H9 (cell line): ENCODE data around the gene RNASEH2B. TPM values are rescaled to one million over a fixed set of nuclear protein-coding genes. Genes with fewer than 3 reads are reported as not detected.

Experiments
- DNase-seq: peaks from one replicate; pipeline ENCODE4 v3.0.0-alpha.2; 2017
- H2AFZ ChIP-seq: one replicate; pipeline ENCODE4 v1.6.1; 2013; ENCODE audit warnings: mild to moderate bottlenecking, low read length, control low read depth, moderate library complexity
- H2AK5ac ChIP-seq: 2 replicates; pipeline ENCODE4 v1.6.1; 2013; ENCODE audit warnings: low read length, control low read depth, mixed read lengths; ENCODE audit not compliant: insufficient read length
- H2BK120ac ChIP-seq: one replicate; pipeline ENCODE4 v1.6.1; 2013; ENCODE audit warnings: low read depth, mild to moderate bottlenecking, low read length, control low read depth, inconsistent platforms; ENCODE audit not compliant: poor library complexity, severe bottlenecking
- H2BK12ac ChIP-seq: 2 replicates; pipeline ENCODE4 v1.6.1; 2013; ENCODE audit warnings: low read length, control low read depth, mixed read lengths, low read depth; ENCODE audit not compliant: insufficient read length
- H2BK15ac ChIP-seq: 2 replicates; pipeline ENCODE4 v1.6.1; 2013; ENCODE audit warnings: low read depth, low read length, control low read depth
- H2BK20ac ChIP-seq: one replicate; pipeline ENCODE4 v1.6.1; 2013; ENCODE audit warnings: low read depth, mild to moderate bottlenecking, low read length, control low read depth, inconsistent platforms; ENCODE audit not compliant: poor library complexity, severe bottlenecking
- H2BK5ac ChIP-seq: 2 replicates; pipeline ENCODE4 v1.6.1; 2013; ENCODE audit warnings: low read length, control low read depth, mixed read lengths; ENCODE audit not compliant: insufficient read length
- H3K14ac ChIP-seq: 2 replicates; pipeline ENCODE4 v1.6.1; 2013; ENCODE audit warnings: low read length, control low read depth; ENCODE audit not compliant: insufficient read depth
- H3K18ac ChIP-seq: 2 replicates; pipeline ENCODE4 v1.6.1; 2013; ENCODE audit warnings: low read depth, mild to moderate bottlenecking, mixed read lengths, low read length, control low read depth; ENCODE audit not compliant: insufficient read length
- H3K23ac ChIP-seq: 2 replicates; pipeline ENCODE4 v1.6.1; 2013; ENCODE audit warnings: low read length, control low read depth, mixed read lengths, low read depth; ENCODE audit not compliant: insufficient read length
- H3K23me2 ChIP-seq: 2 replicates; pipeline ENCODE4 v1.6.1; 2013; ENCODE audit warnings: low read depth, mild to moderate bottlenecking, mixed read lengths, low read length, control low read depth; ENCODE audit not compliant: insufficient read length, poor library complexity, severe bottlenecking
- H3K27ac ChIP-seq: 2 replicates; pipeline ENCODE4 v1.5.1; 2013; ENCODE audit warnings: low read length, control low read depth, mixed read lengths, low read depth; ENCODE audit not compliant: insufficient read length
- H3K27me3 ChIP-seq: 2 replicates; pipeline ENCODE4 v1.6.1; 2013; ENCODE audit warnings: low read length, control low read depth, inconsistent platforms; ENCODE audit not compliant: insufficient read depth
- H3K4ac ChIP-seq: 2 replicates; pipeline ENCODE4 v1.6.1; 2013; ENCODE audit warnings: low read depth, mild to moderate bottlenecking, control low read depth, inconsistent platforms, low read length, moderate library complexity
- H3K4me1 ChIP-seq: 2 replicates; pipeline ENCODE4 v1.6.1; 2013; ENCODE audit warnings: low read length, control low read depth, inconsistent platforms; ENCODE audit not compliant: insufficient read depth
- H3K4me2 ChIP-seq: 2 replicates; pipeline ENCODE4 v1.6.1; 2013; ENCODE audit warnings: low read length, control low read depth, mixed read lengths; ENCODE audit not compliant: insufficient read length, insufficient read depth
- H3K56ac ChIP-seq: 2 replicates; pipeline ENCODE4 v1.6.1; 2013; ENCODE audit warnings: low read depth, mild to moderate bottlenecking, mixed read lengths, low read length, control low read depth; ENCODE audit not compliant: insufficient read length
- H3K79me1 ChIP-seq: 2 replicates; pipeline ENCODE4 v1.6.1; 2013; ENCODE audit warnings: low read depth, mild to moderate bottlenecking, moderate library complexity, low read length, control low read depth, inconsistent platforms; ENCODE audit not compliant: insufficient read depth, poor library complexity, severe bottlenecking
- H3K79me2 ChIP-seq: 2 replicates; pipeline ENCODE4 v1.6.1; 2013; ENCODE audit warnings: low read length, control low read depth, inconsistent platforms; ENCODE audit not compliant: insufficient read depth
- H3K9ac ChIP-seq: 2 replicates; pipeline ENCODE4 v1.6.1; 2013; ENCODE audit warnings: low read length, control low read depth, mixed read lengths; ENCODE audit not compliant: insufficient read length; ENCODE audit errors: extremely low read depth
- H3K9me3 ChIP-seq: one replicate; pipeline ENCODE4 v1.6.1; 2013; ENCODE audit warnings: low read depth, low read length, inconsistent platforms; ENCODE audit not compliant: control insufficient read depth
- H3T11ph ChIP-seq: one replicate; pipeline ENCODE4 v1.6.1; 2013; ENCODE audit warnings: mild to moderate bottlenecking, low read length, control low read depth, inconsistent platforms
- H4K20me1 ChIP-seq: one replicate; pipeline ENCODE4 v1.6.1; 2013; ENCODE audit not compliant: control insufficient read depth, insufficient read length, insufficient read depth
- H4K5ac ChIP-seq: 2 replicates; pipeline ENCODE4 v1.6.1; 2013; ENCODE audit warnings: low read depth, mild to moderate bottlenecking, mixed read lengths, low read length, control low read depth; ENCODE audit not compliant: insufficient read length
- H4K8ac ChIP-seq: replicated peaks from 2 replicates; pipeline ENCODE4 v1.6.1; 2013; ENCODE audit warnings: low read length, control low read depth, mixed read lengths, low read depth; ENCODE audit not compliant: insufficient read length
- H4K91ac ChIP-seq: 2 replicates; pipeline ENCODE4 v1.6.1; 2013; ENCODE audit warnings: low read depth, mild to moderate bottlenecking, moderate library complexity, mixed read lengths, low read length, control low read depth; ENCODE audit not compliant: insufficient read length
- H3K27ac Mint-ChIP-seq, 3 experiments: 2 replicates in 2 of 3; 3 replicates in 1 of 3; pipeline ENCODE4 v1.8.0; 2020 to 2021; ENCODE audit warnings: mixed read lengths in 3 of 3, mild to moderate bottlenecking in 1 of 3, moderate library complexity in 1 of 3
- H3K27me3 Mint-ChIP-seq: 2 replicates; pipeline ENCODE4 v1.8.0; 2021; ENCODE audit warnings: low read depth, mild to moderate bottlenecking, moderate library complexity, mixed read lengths
- H3K36me3 Mint-ChIP-seq, 3 experiments: 2 replicates in 2 of 3; 3 replicates in 1 of 3; pipeline ENCODE4 v1.8.0; 2020 to 2021; ENCODE audit warnings: low read depth in 3 of 3, mixed read lengths in 3 of 3; ENCODE audit not compliant: insufficient read depth in 1 of 3
- H3K4me1 Mint-ChIP-seq, 2 experiments: 2 replicates each; pipeline ENCODE4 v1.8.0; 2020; ENCODE audit warnings: mixed read lengths in 2 of 2
- H3K4me3 Mint-ChIP-seq, 2 experiments: 2 replicates in 1 of 2; 3 replicates in 1 of 2; pipeline ENCODE4 v1.8.0; 2020 to 2021; ENCODE audit warnings: mild to moderate bottlenecking in 2 of 2, mixed read lengths in 2 of 2, moderate library complexity in 1 of 2
- H3K9me3 Mint-ChIP-seq, 2 experiments: 2 replicates in 1 of 2; 3 replicates in 1 of 2; pipeline ENCODE4 v1.8.0; 2020; ENCODE audit warnings: mild to moderate bottlenecking in 2 of 2, mixed read lengths in 2 of 2, moderate library complexity in 1 of 2
- CTCF ChIP-seq: fragments of 200-600 bp; sonication (generic); conservative IDR thresholded peaks from 3 replicates; pipeline ENCODE4 v1.8.0; 2021; ENCODE audit warnings: antibody characterized with exemption, mild to moderate bottlenecking
- WGBS: extraction: QIAGEN DNeasy Blood & Tissue Kit; methylation state at CpG from one replicate; pipeline ENCODE4 v1.1.7; 2013; ENCODE audit warnings: missing lambda C conversion rate, low lambda C conversion rate, mixed read lengths; ENCODE audit not compliant: insufficient read length; ENCODE audit errors: extremely low coverage; 5-methylcytosine and 5-hydroxymethylcytosine counted together
- total RNA-seq: library from RNA; stranded (reverse); gene quantifications from 2 replicates; pipeline ENCODE4 v1.2.1, GENCODE V29; 2021

The RNASEH2B gene
- total RNA-seq, 1 experiment from 2014 or later: 53.9 TPM

- no peak overlapping the region for H2BK5ac ChIP-seq
- no peaks in the 10 kb centered on the region for H3K23me2 ChIP-seq
- WGBS: no CpG with 5 or more reads among the region's 8 CpGs
- Mint-ChIP-seq H3K9me3 (no peaks in the 10 kb centered on the region), H3K4me1 (peaks cover 30 to 31% of the 10 kb centered on the region in 2 experiments), H3K27me3 (peaks cover 3% of the 10 kb centered on the region), H3K27ac (no peak overlapping the region), H3K4me3 (no peak overlapping the region), H3K36me3 (no peaks in the 10 kb centered on the region)
- no peak overlapping the region for H3K23ac ChIP-seq
- H3T11ph ChIP-seq: no peak overlapping the region
- H3K4ac ChIP-seq: no peak overlapping the region
- H2BK120ac ChIP-seq: no peak overlapping the region
- H3K27ac ChIP-seq: no peak overlapping the region
- H2AK5ac ChIP-seq: no peak overlapping the region
- TF ChIP-seq CTCF: no peak
- H3K27me3 ChIP-seq: no peaks in the 10 kb centered on the region
- no peak overlapping the region for H3K18ac ChIP-seq
- no peak overlapping the region for H3K9ac ChIP-seq
- no peak for DNase-seq
- H3K4me1 ChIP-seq: 0 out of 2 replicates have a peak, but pooled peaks cover 2% of the 10 kb centered on the region
- H2AFZ ChIP-seq: no peak overlapping the region
- no peak overlapping the region for H4K5ac ChIP-seq
- H2BK12ac ChIP-seq: no peak overlapping the region
- H3K79me2 ChIP-seq: no peaks in the 10 kb centered on the region
- no peaks in the 10 kb centered on the region for H4K20me1 ChIP-seq
- no peak overlapping the region for H3K56ac ChIP-seq
- no peak overlapping the region for H3K4me2 ChIP-seq
- no peak overlapping the region for H4K91ac ChIP-seq
- H2BK15ac ChIP-seq: no peak overlapping the region
- H3K79me1 ChIP-seq: no peaks in the 10 kb centered on the region
- no peak overlapping the region for H2BK20ac ChIP-seq
- no peak overlapping the region; the same call in 1 of the 2 replicates for H3K14ac ChIP-seq
- H3K9me3 ChIP-seq: no peaks in the 10 kb centered on the region
- no peak overlapping the region for H4K8ac ChIP-seq
These were observed 91.7 kb downstream of the RNASEH2B start for GRCh38 chr13:51001335-51001734.
